ENCODE measurements around the gene TUBB. TPM values are rescaled to one million over a fixed set of nuclear protein-coding genes. Genes with fewer than 3 reads are reported as not detected.
A peak's percentile ranks its signal among the peaks of the same experiment; 100 is the strongest.

Gene TUBB
- total and polyA plus RNA-seq, 9 of the 15 experiments (the other 6 are each of a cell fraction or from before 2014, with no cell fraction given): 971 to 2,870 (median 1,478) TPM

DNA sequence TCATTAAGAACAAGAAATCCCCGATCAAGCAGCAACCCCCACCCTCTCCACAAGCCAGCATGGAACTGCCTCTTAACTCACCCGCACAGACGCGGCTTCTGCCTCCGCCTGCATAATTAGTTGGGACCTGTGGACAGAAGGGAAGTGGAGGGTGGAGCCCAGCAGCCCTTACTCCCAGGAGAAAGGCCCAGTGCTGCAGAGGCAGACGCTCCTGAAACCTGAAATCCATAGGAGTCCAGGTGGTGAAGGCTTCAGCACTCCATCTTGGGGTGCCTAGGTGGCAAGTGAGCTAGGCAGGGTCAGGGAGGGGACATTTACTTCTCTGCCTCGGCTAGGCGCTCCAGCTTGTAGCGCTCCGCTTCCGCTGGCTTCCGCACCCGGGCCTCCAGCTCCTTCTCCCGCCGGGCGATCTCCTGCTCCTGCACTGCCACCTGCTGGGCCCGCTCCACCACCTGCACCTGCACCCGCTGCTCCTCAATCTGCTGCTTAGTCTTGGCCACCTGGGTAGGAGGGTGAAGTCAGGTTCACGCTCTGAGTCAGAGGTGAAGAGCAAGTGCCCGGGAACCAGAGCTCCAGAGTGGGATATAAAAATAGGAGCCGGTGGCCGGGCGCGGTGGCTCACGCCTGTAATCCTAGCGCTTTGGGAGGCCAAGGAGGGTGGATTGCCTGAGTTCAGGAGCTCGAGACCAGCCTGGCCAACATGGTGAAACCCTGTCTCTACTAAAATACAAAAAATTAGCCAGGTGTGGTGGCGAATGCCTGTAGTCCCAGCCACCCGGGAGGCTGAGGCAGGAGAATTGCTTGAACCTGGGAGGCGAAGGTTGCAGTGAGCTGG, 10.7 kb downstream of the TUBB start (continued):
- TF ChIP-seq, protein P1, sequence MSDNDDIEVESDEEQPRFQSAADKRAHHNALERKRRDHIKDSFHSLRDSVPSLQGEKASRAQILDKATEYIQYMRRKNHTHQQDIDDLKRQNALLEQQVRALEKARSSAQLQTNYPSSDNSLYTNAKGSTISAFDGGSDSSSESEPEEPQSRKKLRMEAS (CRISPR knock-in tag; IDR thresholded peaks at IDR 0.05): peak; percentile 71
- no peak for TF ChIP-seq ZNF551 (CRISPR knock-in tag; IDR thresholded peaks at IDR 0.05)
- TF ChIP-seq, protein P2, sequence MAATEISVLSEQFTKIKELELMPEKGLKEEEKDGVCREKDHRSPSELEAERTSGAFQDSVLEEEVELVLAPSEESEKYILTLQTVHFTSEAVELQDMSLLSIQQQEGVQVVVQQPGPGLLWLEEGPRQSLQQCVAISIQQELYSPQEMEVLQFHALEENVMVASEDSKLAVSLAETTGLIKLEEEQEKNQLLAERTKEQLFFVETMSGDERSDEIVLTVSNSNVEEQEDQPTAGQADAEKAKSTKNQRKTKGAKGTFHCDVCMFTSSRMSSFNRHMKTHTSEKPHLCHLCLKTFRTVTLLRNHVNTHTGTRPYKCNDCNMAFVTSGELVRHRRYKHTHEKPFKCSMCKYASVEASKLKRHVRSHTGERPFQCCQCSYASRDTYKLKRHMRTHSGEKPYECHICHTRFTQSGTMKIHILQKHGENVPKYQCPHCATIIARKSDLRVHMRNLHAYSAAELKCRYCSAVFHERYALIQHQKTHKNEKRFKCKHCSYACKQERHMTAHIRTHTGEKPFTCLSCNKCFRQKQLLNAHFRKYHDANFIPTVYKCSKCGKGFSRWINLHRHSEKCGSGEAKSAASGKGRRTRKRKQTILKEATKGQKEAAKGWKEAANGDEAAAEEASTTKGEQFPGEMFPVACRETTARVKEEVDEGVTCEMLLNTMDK (IDR thresholded peaks at IDR 0.05; ENCODE audit: borderline replicate concordance, insufficient read depth, low read depth, low read length, poor library complexity, severe bottlenecking): peak; percentile 24
- peak; percentile 65; the same call in 1 of the 2 replicates for TF ChIP-seq CREM (IDR thresholded peaks at IDR 0.05; ENCODE audit: low read depth)
- no peak for TF ChIP-seq RFX7 (CRISPR knock-in tag; IDR thresholded peaks at IDR 0.05)
- TF ChIP-seq TEAD4 (IDR thresholded peaks at IDR 0.05; ENCODE audit: low read length): peak; percentile 7; the same call in 1 of the 2 replicates
- TF ChIP-seq TEAD4 (CRISPR knock-in tag; IDR thresholded peaks at IDR 0.05; ENCODE audit: borderline replicate concordance): no peak
- peak; percentile 68 for TF ChIP-seq POLR2G (IDR thresholded peaks at IDR 0.05; ENCODE audit: low read depth, low read length)
- TF ChIP-seq, protein P3, sequence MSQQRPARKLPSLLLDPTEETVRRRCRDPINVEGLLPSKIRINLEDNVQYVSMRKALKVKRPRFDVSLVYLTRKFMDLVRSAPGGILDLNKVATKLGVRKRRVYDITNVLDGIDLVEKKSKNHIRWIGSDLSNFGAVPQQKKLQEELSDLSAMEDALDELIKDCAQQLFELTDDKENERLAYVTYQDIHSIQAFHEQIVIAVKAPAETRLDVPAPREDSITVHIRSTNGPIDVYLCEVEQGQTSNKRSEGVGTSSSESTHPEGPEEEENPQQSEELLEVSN (IDR thresholded peaks at IDR 0.05; ENCODE audit: borderline replicate concordance in 1 of 2, extremely low read depth in 1 of 2, insufficient read depth in 1 of 2, insufficient read length in 1 of 2, low read depth in 1 of 2, low read length in 1 of 2, poor library complexity in 1 of 2, severe bottlenecking in 1 of 2): peak in 1 of 2 experiments; percentile 53
- no peak for TF ChIP-seq HOXB6 (CRISPR knock-in tag; IDR thresholded peaks at IDR 0.05; ENCODE audit: borderline replicate concordance)
- TF ChIP-seq XRCC5 (IDR thresholded peaks at IDR 0.05; ENCODE audit: low read depth, low read length): peak; percentile 84; the same call in 1 of the 2 replicates
- TF ChIP-seq CBX3 (IDR thresholded peaks at IDR 0.05; ENCODE audit: borderline replicate concordance in 1 of 2, low read length in 2 of 2): peak in 1 of 2 experiments; percentile 48; a peak in 1 of 3 replicates
- peak in 1 of 2 experiments; percentile 43; a peak in 1 of 4 replicates for TF ChIP-seq RCOR1 (IDR thresholded peaks at IDR 0.05; ENCODE audit: borderline replicate concordance in 1 of 2, low read depth in 2 of 2, low read length in 2 of 2)
- peak; percentile 44; the same call in 1 of the 2 replicates for TF ChIP-seq ZNF143 (CRISPR knock-in tag; IDR thresholded peaks at IDR 0.05)
- peak; percentile 38 for TF ChIP-seq CBFA2T2 (conservative IDR thresholded peaks at IDR 0.05)
- TF ChIP-seq, protein P4, sequence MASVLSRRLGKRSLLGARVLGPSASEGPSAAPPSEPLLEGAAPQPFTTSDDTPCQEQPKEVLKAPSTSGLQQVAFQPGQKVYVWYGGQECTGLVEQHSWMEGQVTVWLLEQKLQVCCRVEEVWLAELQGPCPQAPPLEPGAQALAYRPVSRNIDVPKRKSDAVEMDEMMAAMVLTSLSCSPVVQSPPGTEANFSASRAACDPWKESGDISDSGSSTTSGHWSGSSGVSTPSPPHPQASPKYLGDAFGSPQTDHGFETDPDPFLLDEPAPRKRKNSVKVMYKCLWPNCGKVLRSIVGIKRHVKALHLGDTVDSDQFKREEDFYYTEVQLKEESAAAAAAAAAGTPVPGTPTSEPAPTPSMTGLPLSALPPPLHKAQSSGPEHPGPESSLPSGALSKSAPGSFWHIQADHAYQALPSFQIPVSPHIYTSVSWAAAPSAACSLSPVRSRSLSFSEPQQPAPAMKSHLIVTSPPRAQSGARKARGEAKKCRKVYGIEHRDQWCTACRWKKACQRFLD (CRISPR knock-in tag; IDR thresholded peaks at IDR 0.05): no peak
- no peak for TF ChIP-seq ATF1 (CRISPR knock-in tag; IDR thresholded peaks at IDR 0.05)
- no peak for TF ChIP-seq ATF1 (tag; IDR thresholded peaks at IDR 0.05)
- TF ChIP-seq HMGN3 (IDR thresholded peaks at IDR 0.05; ENCODE audit: borderline replicate concordance, extremely low read depth, insufficient read length, low read depth, low read length): peak; percentile 72
- peak; percentile 71; the same call in 1 of the 2 replicates for TF ChIP-seq STAG1 (CRISPR knock-in tag; IDR thresholded peaks at IDR 0.05; ENCODE audit: borderline replicate concordance)
- TF ChIP-seq, protein P5, sequence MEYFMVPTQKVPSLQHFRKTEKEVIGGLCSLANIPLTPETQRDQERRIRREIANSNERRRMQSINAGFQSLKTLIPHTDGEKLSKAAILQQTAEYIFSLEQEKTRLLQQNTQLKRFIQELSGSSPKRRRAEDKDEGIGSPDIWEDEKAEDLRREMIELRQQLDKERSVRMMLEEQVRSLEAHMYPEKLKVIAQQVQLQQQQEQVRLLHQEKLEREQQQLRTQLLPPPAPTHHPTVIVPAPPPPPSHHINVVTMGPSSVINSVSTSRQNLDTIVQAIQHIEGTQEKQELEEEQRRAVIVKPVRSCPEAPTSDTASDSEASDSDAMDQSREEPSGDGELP (CRISPR knock-in tag; IDR thresholded peaks at IDR 0.05; ENCODE audit: borderline replicate concordance): peak; percentile 83

Data from K562 (cell line).